OCI-LY3 (cell line): ENCODE results near the gene URB2.

Experiments used
- CTCF ChIP-seq: fragments of 200-600, 300-600 bp; sonication (generic); IDR thresholded peaks from 2 replicates; pipeline ENCODE4 v1.5.1; 2014; ENCODE audit warnings: antibody characterized with exemption, low read length, low read depth
- EZH2phosphoT487 ChIP-seq: fragments of 200-600 bp; shearing (Covaris generic); IDR thresholded peaks from 2 replicates; pipeline ENCODE4 v1.6.1; 2018; ENCODE audit warnings: antibody characterized with exemption, mixed run types, low read depth

- TF ChIP-seq CTCF (no peak), EZH2phosphoT487 (no peak)
Measured at GRCh38 chr1:229600229-229600628, 25.8 kb upstream of the URB2 start.
